HCT116 (cell line): ENCODE measurements around the gene RAB42.

Experiments used
- CTCF ChIP-seq, 3 experiments: fragments of 200-600 bp in 1 of 3; sonication (generic) in 1 of 3; IDR thresholded peaks in 2 of 3; conservative IDR thresholded peaks in 1 of 3; 2 replicates each; pipeline ENCODE4 v1.5.1; 2012 to 2017; ENCODE audit warnings: low read depth in 2 of 3, low read length in 2 of 3, antibody characterized with exemption in 1 of 3, borderline replicate concordance in 1 of 3, control low read depth in 1 of 3, mild to moderate bottlenecking in 1 of 3, mixed read lengths in 1 of 3, mixed run types in 1 of 3, moderate library complexity in 1 of 3; ENCODE audit not compliant: insufficient read depth in 1 of 3
- EZH2 ChIP-seq: fragments of 200-600 bp; sonication (generic); IDR thresholded peaks from 2 replicates; pipeline ENCODE4 v1.6.1; 2017; ENCODE audit warnings: antibody characterized with exemption, mixed run types
- JUND ChIP-seq: IDR thresholded peaks from 2 replicates; pipeline ENCODE4 v1.6.1; 2012
- MAX ChIP-seq: IDR thresholded peaks from 2 replicates; pipeline ENCODE4 v1.6.1; 2012
- POLR2A ChIP-seq: IDR thresholded peaks from 2 replicates; pipeline ENCODE4 v1.7.0; 2011; ENCODE audit warnings: borderline replicate concordance; ENCODE audit not compliant: insufficient read depth, insufficient read length; ENCODE audit errors: extremely low read depth
- POLR2AphosphoS5 ChIP-seq: IDR thresholded peaks from 2 replicates; pipeline ENCODE4 v1.6.1; 2011; ENCODE audit warnings: mild to moderate bottlenecking, low read depth, low read length, moderate library complexity
- REST ChIP-seq: IDR thresholded peaks from 2 replicates; pipeline ENCODE4 v1.6.1; 2012; ENCODE audit warnings: low read depth
- SRF ChIP-seq: IDR thresholded peaks from 2 replicates; pipeline ENCODE4 v1.6.1; 2012; ENCODE audit warnings: low read depth
- YY1 ChIP-seq: IDR thresholded peaks from 2 replicates; pipeline ENCODE4 v1.6.1; 2011; ENCODE audit warnings: low read length, low read depth, moderate library complexity, mild to moderate bottlenecking; ENCODE audit not compliant: insufficient replicate concordance; ENCODE audit errors: extremely low read depth
- ZBTB33 ChIP-seq: IDR thresholded peaks from 2 replicates; pipeline ENCODE4 v1.6.1; 2011; ENCODE audit warnings: mild to moderate bottlenecking, low read length, moderate library complexity; ENCODE audit not compliant: insufficient replicate concordance; ENCODE audit errors: extremely low read depth
- ZNF274 ChIP-seq: fragments of 200-500 bp; sonication (Bioruptor generic); IDR thresholded peaks from 2 replicates; pipeline ENCODE4 v1.6.1; 2014; ENCODE audit warnings: mild to moderate bottlenecking, low read depth, low read length, inconsistent platforms

- TF ChIP-seq CTCF (IDR thresholded peaks at IDR 0.05 in 2 of 3, conservative IDR thresholded peaks at IDR 0.05 in 1 of 3; ENCODE audit: borderline replicate concordance in 1 of 3, insufficient read depth in 1 of 3, low read depth in 2 of 3, low read length in 2 of 3): no peak
- TF ChIP-seq REST: no peak
- no peak for TF ChIP-seq SRF
- TF ChIP-seq MAX: no peak
- TF ChIP-seq EZH2: no peak
- TF ChIP-seq YY1: no peak
- no peak for TF ChIP-seq ZNF274
- TF ChIP-seq POLR2AphosphoS5: no peak
- TF ChIP-seq POLR2A: no peak
- no peak for TF ChIP-seq ZBTB33
- TF ChIP-seq JUND: no peak
Measured at GRCh38 chr1:28565726-28566125, 26.3 kb upstream of the RAB42 start.
